Mesenchymal stem cell (in vitro differentiated cells and primary cell): ENCODE data around the gene FRMPD4.

Experiments used
- DNase-seq: peaks from one replicate; pipeline ENCODE4 v3.0.0-alpha.2; 2013
- H2AFZ ChIP-seq: one replicate; pipeline ENCODE4 v1.6.1; 2013; ENCODE audit warnings: low read depth, mild to moderate bottlenecking, control low read depth, inconsistent platforms, low read length, moderate library complexity
- H2AK5ac ChIP-seq: 2 replicates; pipeline ENCODE4 v1.6.1; 2013; ENCODE audit warnings: low read length, moderate library complexity, mild to moderate bottlenecking, inconsistent platforms; ENCODE audit not compliant: severe bottlenecking
- H2BK120ac ChIP-seq: one replicate; pipeline ENCODE4 v1.6.1; 2013; ENCODE audit warnings: low read depth, mild to moderate bottlenecking, inconsistent platforms, low read length, moderate library complexity
- H2BK12ac ChIP-seq, 2 experiments: one replicate each; pipeline ENCODE4 v1.6.1; 2013; ENCODE audit warnings: inconsistent platforms in 2 of 2, low read length in 2 of 2, mild to moderate bottlenecking in 2 of 2, moderate library complexity in 2 of 2, control low read depth in 1 of 2
- H2BK15ac ChIP-seq: one replicate; pipeline ENCODE4 v1.6.1; 2013; ENCODE audit warnings: mild to moderate bottlenecking, low read depth, inconsistent platforms; ENCODE audit not compliant: poor library complexity, severe bottlenecking
- H2BK5ac ChIP-seq: 2 replicates; pipeline ENCODE4 v1.6.1; 2013; ENCODE audit warnings: low read depth, mild to moderate bottlenecking, low read length, control low read depth, inconsistent platforms; ENCODE audit not compliant: poor library complexity, severe bottlenecking
- H3K14ac ChIP-seq, 2 experiments: one replicate each; pipeline ENCODE4 v1.6.1; 2013; ENCODE audit warnings: inconsistent platforms in 2 of 2, low read length in 2 of 2, control low read depth in 1 of 2, mild to moderate bottlenecking in 1 of 2, moderate library complexity in 1 of 2
- H3K18ac ChIP-seq, 2 experiments: one replicate each; pipeline ENCODE4 v1.6.1; 2013; ENCODE audit warnings: inconsistent platforms in 2 of 2, low read length in 2 of 2, control low read depth in 1 of 2, low read depth in 1 of 2, mild to moderate bottlenecking in 1 of 2
- H3K23ac ChIP-seq, 2 experiments: one replicate each; pipeline ENCODE4 v1.6.1; 2013; ENCODE audit warnings: inconsistent platforms in 2 of 2, low read length in 2 of 2, mild to moderate bottlenecking in 2 of 2, moderate library complexity in 2 of 2, control low read depth in 1 of 2
- H3K27ac ChIP-seq: 2 replicates; pipeline ENCODE4 v1.5.1; 2013; ENCODE audit warnings: mild to moderate bottlenecking, moderate library complexity, low read length, control low read depth, inconsistent platforms; ENCODE audit not compliant: poor library complexity, severe bottlenecking
- H3K27me3 ChIP-seq, 2 experiments: 2 replicates each; pipeline versions ENCODE4 v1.6.1 to v1.7.0; 2013; ENCODE audit warnings: low read length in 2 of 2, mild to moderate bottlenecking in 2 of 2, moderate library complexity in 2 of 2, control low read depth in 1 of 2, inconsistent platforms in 1 of 2; ENCODE audit not compliant: control insufficient read depth in 1 of 2, insufficient read depth in 1 of 2
- H3K36me3 ChIP-seq, 2 experiments: 2 replicates each; pipeline versions ENCODE4 v1.6.1 to v1.7.0; 2013; ENCODE audit warnings: low read length in 2 of 2, control low read depth in 1 of 2, inconsistent platforms in 1 of 2, low read depth in 1 of 2, mild to moderate bottlenecking in 1 of 2; ENCODE audit not compliant: insufficient read depth in 2 of 2, control insufficient read depth in 1 of 2
- H3K4ac ChIP-seq, 2 experiments: one replicate each; pipeline ENCODE4 v1.6.1; 2013; ENCODE audit warnings: inconsistent platforms in 2 of 2, low read length in 2 of 2, mild to moderate bottlenecking in 2 of 2, moderate library complexity in 2 of 2, control low read depth in 1 of 2, low read depth in 1 of 2
- H3K4me1 ChIP-seq: 2 replicates; pipeline ENCODE4 v1.6.1; 2013; ENCODE audit warnings: low read depth, low read length, control low read depth; ENCODE audit not compliant: control insufficient read depth, insufficient read depth
- H3K4me2 ChIP-seq: 2 replicates; pipeline ENCODE4 v1.6.1; 2013; ENCODE audit warnings: low read length, mild to moderate bottlenecking, inconsistent platforms; ENCODE audit not compliant: poor library complexity, severe bottlenecking
- H3K4me3 ChIP-seq, 2 experiments: 2 replicates each; pipeline versions ENCODE4 v1.5.1 to v1.7.0; 2013; ENCODE audit warnings: low read length in 2 of 2, mild to moderate bottlenecking in 2 of 2, control low read depth in 1 of 2, low read depth in 1 of 2; ENCODE audit not compliant: insufficient read depth in 1 of 2
- H3K79me1 ChIP-seq: replicated peaks from 2 replicates; pipeline ENCODE4 v1.6.1; 2013; ENCODE audit warnings: mild to moderate bottlenecking, control low read depth, low read length, inconsistent platforms; ENCODE audit not compliant: poor library complexity, severe bottlenecking
- H3K9ac ChIP-seq: 2 replicates; pipeline ENCODE4 v1.7.0; 2013; ENCODE audit warnings: mild to moderate bottlenecking, low read length, moderate library complexity
- H3K9me3 ChIP-seq: 2 replicates; pipeline ENCODE4 v1.7.0; 2013; ENCODE audit warnings: mild to moderate bottlenecking, low read length; ENCODE audit not compliant: control insufficient read depth
- H4K8ac ChIP-seq: one replicate; pipeline ENCODE4 v1.6.1; 2013; ENCODE audit warnings: inconsistent platforms, mild to moderate bottlenecking, low read length, moderate library complexity
- H4K91ac ChIP-seq: one replicate; pipeline ENCODE4 v1.6.1; 2013; ENCODE audit warnings: mild to moderate bottlenecking, low read length, inconsistent platforms
- WGBS: methylation state at CpG from one replicate; pipeline ENCODE4 v1.1.7; 2013; ENCODE audit warnings: mixed read lengths; 5-methylcytosine and 5-hydroxymethylcytosine counted together

The FRMPD4 gene

GRCh38 chrX:12153317-12153716 is 15.0 kb downstream of the FRMPD4 start:
- Histone ChIP-seq H3K9me3 (no peaks in the 10 kb centered on the region), H3K79me1 (no peaks in the 10 kb centered on the region), H3K23ac (no peak overlapping the region), H4K8ac (no peak overlapping the region), H2AFZ (no peak overlapping the region), H2BK120ac (no peak overlapping the region), H3K14ac (no peak overlapping the region), H4K91ac (no peak overlapping the region), H3K4ac (no peak overlapping the region), H2BK5ac (no peak overlapping the region), H3K4me3 (no peak overlapping the region), H3K9ac (no peak overlapping the region), H3K4me2 (no peak overlapping the region), H3K36me3 (no peaks in the 10 kb centered on the region), H2BK12ac (no peak overlapping the region), H3K27ac (no peak overlapping the region), H2AK5ac (no peak overlapping the region), H3K27me3 (no peaks in the 10 kb centered on the region), H3K4me1 (no peaks in the 10 kb centered on the region), H2BK15ac (no peak overlapping the region), H3K18ac (no peak overlapping the region)
- DNase-seq, result no peak
- WGBS, result 93% methylated on average over 1 of the region's 4 CpGs

GRCh38 chrX:12153741-12154140 is 15.5 kb downstream of the FRMPD4 start:
- H2BK15ac ChIP-seq, result no peak overlapping the region
- H2AFZ ChIP-seq, result no peak overlapping the region
- H3K18ac ChIP-seq, result no peak overlapping the region
- H3K27ac ChIP-seq, result no peak overlapping the region
- no peaks in the 10 kb centered on the region for H3K36me3 ChIP-seq
- H2BK120ac ChIP-seq, result no peak overlapping the region
- no peak overlapping the region for H4K91ac ChIP-seq
- no peak overlapping the region for H3K14ac ChIP-seq
- H2BK12ac ChIP-seq, result no peak overlapping the region
- no CpG with 5 or more reads among the region's 1 CpG for WGBS
- H3K23ac ChIP-seq, result no peak overlapping the region
- no peak overlapping the region for H3K4me2 ChIP-seq
- H3K9ac ChIP-seq, result no peak overlapping the region
- no peak overlapping the region for H4K8ac ChIP-seq
- H3K9me3 ChIP-seq, result no peaks in the 10 kb centered on the region
- H3K27me3 ChIP-seq, result no peaks in the 10 kb centered on the region
- no peak overlapping the region for H3K4ac ChIP-seq
- no peaks in the 10 kb centered on the region for H3K79me1 ChIP-seq
- H3K4me3 ChIP-seq, result no peak overlapping the region
- no peak overlapping the region for H2AK5ac ChIP-seq
- no peaks in the 10 kb centered on the region for H3K4me1 ChIP-seq
- no peak for DNase-seq
- no peak overlapping the region for H2BK5ac ChIP-seq

GRCh38 chrX:12159799-12160198 is 21.5 kb downstream of the FRMPD4 start:
- no peak overlapping the region for H4K8ac ChIP-seq
- no peak overlapping the region for H2AFZ ChIP-seq
- no peak overlapping the region for H2BK120ac ChIP-seq
- no peak overlapping the region for H2AK5ac ChIP-seq
- WGBS, result 25% methylated on average over 2 of the region's 4 CpGs
- H3K18ac ChIP-seq, result no peak overlapping the region
- H3K4me3 ChIP-seq, result no peak overlapping the region
- H3K79me1 ChIP-seq, result no peaks in the 10 kb centered on the region
- no peak overlapping the region for H3K27ac ChIP-seq
- H3K9ac ChIP-seq, result no peak overlapping the region
- H2BK5ac ChIP-seq, result no peak overlapping the region
- H3K36me3 ChIP-seq, result no peaks in the 10 kb centered on the region
- no peaks in the 10 kb centered on the region for H3K4me1 ChIP-seq
- H3K14ac ChIP-seq, result no peak overlapping the region
- no peak for DNase-seq
- no peak overlapping the region for H2BK12ac ChIP-seq
- no peak overlapping the region for H3K4me2 ChIP-seq
- H3K9me3 ChIP-seq, result no peaks in the 10 kb centered on the region
- H3K27me3 ChIP-seq, result no peaks in the 10 kb centered on the region
- H4K91ac ChIP-seq, result no peak overlapping the region
- no peak overlapping the region for H2BK15ac ChIP-seq
- no peak overlapping the region for H3K4ac ChIP-seq
- no peak overlapping the region for H3K23ac ChIP-seq

GRCh38 chrX:12162420-12162819 is 24.1 kb downstream of the FRMPD4 start:
- no peak overlapping the region for H4K8ac ChIP-seq
- no peaks in the 10 kb centered on the region for H3K79me1 ChIP-seq
- H3K4me1 ChIP-seq, result no peaks in the 10 kb centered on the region
- no peak overlapping the region for H3K4ac ChIP-seq
- no peak overlapping the region for H2BK15ac ChIP-seq
- H3K27ac ChIP-seq, result no peak overlapping the region
- no peak overlapping the region for H3K9ac ChIP-seq
- H3K4me2 ChIP-seq, result no peak overlapping the region
- H2BK120ac ChIP-seq, result no peak overlapping the region
- H3K23ac ChIP-seq, result no peak overlapping the region
- H3K18ac ChIP-seq, result no peak overlapping the region
- H2AK5ac ChIP-seq, result no peak overlapping the region
- H3K14ac ChIP-seq, result no peak overlapping the region
- no peaks in the 10 kb centered on the region for H3K9me3 ChIP-seq
- H3K4me3 ChIP-seq, result no peak overlapping the region
- H4K91ac ChIP-seq, result no peak overlapping the region
- WGBS, result 14% methylated on average over 2 of the region's 2 CpGs
- H2AFZ ChIP-seq, result no peak overlapping the region
- peak; percentile 29 for DNase-seq
- H2BK5ac ChIP-seq, result no peak overlapping the region
- H3K27me3 ChIP-seq, result no peaks in the 10 kb centered on the region
- no peaks in the 10 kb centered on the region for H3K36me3 ChIP-seq
- H2BK12ac ChIP-seq, result no peak overlapping the region
